Tibial artery (tissue), 4 donors: ENCODE data around the gene MYBPHL.
A peak's percentile ranks its signal among the peaks of the same experiment; 100 is the strongest.
"Not testable (repeated sequence)": the region's sequence is repeated elsewhere in the genome, so short reads cannot be mapped to it uniquely, and the experiment has no call there.

Source experiments
- DNase-seq, 2 donors: peaks; one replicate each; pipeline ENCODE4 v3.0.0-alpha.2; 2019
- H3K27ac ChIP-seq, 2 donors: fragments of 200-600 bp; sonication (generic) in 1 of 2; 1 replicate in 1 of 2; 2 replicates in 1 of 2; pipeline ENCODE4 v1.5.1; 2018 to 2019; ENCODE audit warnings: mild to moderate bottlenecking in 1 of 2
- H3K27me3 ChIP-seq, 2 donors: fragments of 200-600 bp; sonication (generic) in 1 of 2; one replicate each; pipeline versions ENCODE4 v1.5.1 to v1.6.0; 2016 to 2019
- H3K36me3 ChIP-seq, 3 donors: fragments of 200-600 bp; sonication (generic) in 2 of 3; one replicate each; pipeline ENCODE4 v1.5.1; 2016 to 2019; ENCODE audit warnings: mild to moderate bottlenecking in 2 of 3
- H3K4me1 ChIP-seq, 4 donors: fragments of 200-600 bp; sonication (generic) in 2 of 4; 1 replicate in 3 of 4; 2 replicates in 1 of 4; pipeline ENCODE4 v1.5.1; 2016 to 2019
- H3K4me3 ChIP-seq, 2 donors: fragments of 200-600 bp; sonication (generic) in 1 of 2; 1 replicate in 1 of 2; 2 replicates in 1 of 2; pipeline ENCODE4 v1.5.1; 2018 to 2019; ENCODE audit warnings: mild to moderate bottlenecking in 2 of 2
- H3K9me3 ChIP-seq, 3 donors: fragments of 200-600 bp; sonication (generic) in 1 of 3; one replicate each; pipeline ENCODE4 v1.5.1; 2016 to 2019
- CTCF ChIP-seq, 2 experiments: fragments of 200-600 bp in 1 of 2; fragments of 450-650 bp in 1 of 2; IDR thresholded peaks; one replicate each; pipeline ENCODE4 v1.5.1; 2017 to 2019; ENCODE audit warnings: antibody characterized with exemption in 2 of 2, mild to moderate bottlenecking in 1 of 2, moderate library complexity in 1 of 2
- intact Hi-C: fragments of 100-400 bp; cut with DNase I; formaldehyde crosslinking; loops from one replicate; pipeline ENCODE4 v1.15.0; 2023; ENCODE audit warnings: low total_unique reads

MYBPHL gene

GRCh38 chr1:109307274-109308021, 637 bp upstream of the MYBPHL start:
- intact Hi-C loops, result no loop called here
- no peak for TF ChIP-seq CTCF (IDR thresholded peaks at IDR 0.05)
- H3K4me3 ChIP-seq, result no peak overlapping the region
- H3K27ac ChIP-seq, result peak overlapping the region in 1 of 2 donors; percentile 15
- peaks cover 0 to 20% (median 6%) of the 10 kb centered on the region in 4 donors for H3K4me1 ChIP-seq
- no peak for DNase-seq
- H3K27me3 ChIP-seq, result no peaks in the 10 kb centered on the region
- H3K36me3 ChIP-seq, result peaks cover 27 to 40% (median 36%) of the 10 kb centered on the region in 3 donors
- no peaks in the 10 kb centered on the region for H3K9me3 ChIP-seq

GRCh38 chr1:109305991-109306390, 820 bp downstream of the MYBPHL start:
- not testable (repeated sequence) for H3K27ac ChIP-seq

GRCh38 chr1:109304226-109304920, 2.4 kb downstream of the MYBPHL start:
- no peak for TF ChIP-seq CTCF (IDR thresholded peaks at IDR 0.05)
- no peaks in the 10 kb centered on the region for H3K27me3 ChIP-seq
- H3K36me3 ChIP-seq, result peaks cover 6 to 10% (median 10%) of the 10 kb centered on the region in 3 donors
- H3K27ac ChIP-seq, result no peak overlapping the region
- H3K4me1 ChIP-seq, result peaks cover 0 to 28% (median 11%) of the 10 kb centered on the region in 4 donors
- DNase-seq, result peak in 1 of 2 donors; percentile 33
- H3K9me3 ChIP-seq, result no peaks in the 10 kb centered on the region
- H3K4me3 ChIP-seq, result no peak overlapping the region
- intact Hi-C loops, result no loop called here

More at GRCh38 chr1:109305991-109306390, 820 bp downstream of the MYBPHL start:
- H3K27me3 ChIP-seq, intact Hi-C loops, DNase-seq, H3K4me3 ChIP-seq, H3K9me3 ChIP-seq: not testable (repeated sequence)
- Histone ChIP-seq H3K36me3 (peaks cover 13 to 26% (median 23%) of the 10 kb centered on the region in 3 donors), H3K4me1 (peaks cover 0 to 20% (median 6%) of the 10 kb centered on the region in 4 donors)

- peaks cover 0 to 28% (median 19%) of the 10 kb centered on the region in 4 donors for H3K4me1 ChIP-seq
- no peaks in the 10 kb centered on the region for H3K36me3 ChIP-seq
- no peak overlapping the region for H3K4me3 ChIP-seq
- intact Hi-C loops, result no loop called here
- H3K9me3 ChIP-seq, result no peaks in the 10 kb centered on the region
- DNase-seq, result no peak
- H3K27ac ChIP-seq, result no peak overlapping the region
- TF ChIP-seq CTCF (IDR thresholded peaks at IDR 0.05), result no peak
- H3K27me3 ChIP-seq, result no peaks in the 10 kb centered on the region
Observed at GRCh38 chr1:109301874-109302273, 4.9 kb downstream of the MYBPHL start.

- DNase-seq, result no peak
- Histone ChIP-seq H3K27ac (no peak overlapping the region), H3K9me3 (no peaks in the 10 kb centered on the region), H3K4me3 (no peak overlapping the region), H3K36me3 (no peaks in the 10 kb centered on the region), H3K27me3 (no peaks in the 10 kb centered on the region), H3K4me1 (peaks cover 0 to 25% (median 17%) of the 10 kb centered on the region in 4 donors)
- intact Hi-C loops, result no loop called here
- no peak for TF ChIP-seq CTCF (IDR thresholded peaks at IDR 0.05)
Observed at GRCh38 chr1:109300650-109301151, 6.1 kb downstream of the MYBPHL start.
